Hematopoietic multipotent progenitor cell treated with erythropoietin and hydrocortisone succinate and interleukin-3 and kit ligand, for 17 days (in vitro differentiated cells): ENCODE results near the gene SLC25A25.
A peak's percentile ranks its signal among the peaks of the same experiment; 100 is the strongest.
"Not testable (repeated sequence)": the region's sequence is repeated elsewhere in the genome, so short reads cannot be mapped to it uniquely, and the experiment has no call there.

Source experiments
- DNase-seq: peaks from one replicate; pipeline ENCODE4 v3.0.0-alpha.2; 2015; ENCODE audit warnings: low spot score

The SLC25A25 gene

DNA sequence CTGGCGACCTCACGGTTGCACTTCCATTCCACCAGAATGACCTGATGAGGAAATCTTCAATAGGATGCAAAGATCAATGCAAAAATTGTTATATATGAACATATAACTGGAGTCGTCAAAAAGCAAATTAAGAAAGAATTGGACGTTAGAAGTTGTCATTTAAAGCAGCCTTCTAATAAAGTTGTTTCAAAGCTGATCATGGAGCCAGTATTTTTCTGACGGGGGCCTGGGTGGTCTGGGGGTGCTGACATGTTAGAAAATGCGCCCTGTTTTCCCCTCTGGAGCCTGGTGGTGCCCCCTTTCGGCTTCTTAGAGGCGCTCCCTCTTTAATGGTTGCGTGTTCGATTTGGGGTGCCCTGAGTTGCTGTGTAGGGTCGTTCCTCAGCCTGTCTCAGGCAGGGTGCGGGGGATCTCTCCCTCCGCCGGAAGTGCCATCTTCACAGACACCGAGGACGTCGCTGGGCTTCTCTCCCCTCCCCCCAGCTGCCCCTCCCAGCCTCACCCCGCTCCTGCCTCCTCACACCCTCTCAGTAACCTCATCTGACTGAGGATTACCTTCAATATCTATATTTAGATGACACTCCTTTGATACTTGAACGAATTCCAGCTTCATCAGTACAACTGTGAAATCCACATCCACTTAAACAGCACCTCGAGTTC lies 41.1 kb downstream of the SLC25A25 start:
- no peak for DNase-seq

- not testable (repeated sequence) for DNase-seq
These were observed 43.7 kb downstream of the SLC25A25 start for GRCh38 chr9:128111726-128112125.

GRCh38 chr9:128113526-128114325 lies 45.7 kb downstream of the SLC25A25 start:
- no peak for DNase-seq

DNA sequence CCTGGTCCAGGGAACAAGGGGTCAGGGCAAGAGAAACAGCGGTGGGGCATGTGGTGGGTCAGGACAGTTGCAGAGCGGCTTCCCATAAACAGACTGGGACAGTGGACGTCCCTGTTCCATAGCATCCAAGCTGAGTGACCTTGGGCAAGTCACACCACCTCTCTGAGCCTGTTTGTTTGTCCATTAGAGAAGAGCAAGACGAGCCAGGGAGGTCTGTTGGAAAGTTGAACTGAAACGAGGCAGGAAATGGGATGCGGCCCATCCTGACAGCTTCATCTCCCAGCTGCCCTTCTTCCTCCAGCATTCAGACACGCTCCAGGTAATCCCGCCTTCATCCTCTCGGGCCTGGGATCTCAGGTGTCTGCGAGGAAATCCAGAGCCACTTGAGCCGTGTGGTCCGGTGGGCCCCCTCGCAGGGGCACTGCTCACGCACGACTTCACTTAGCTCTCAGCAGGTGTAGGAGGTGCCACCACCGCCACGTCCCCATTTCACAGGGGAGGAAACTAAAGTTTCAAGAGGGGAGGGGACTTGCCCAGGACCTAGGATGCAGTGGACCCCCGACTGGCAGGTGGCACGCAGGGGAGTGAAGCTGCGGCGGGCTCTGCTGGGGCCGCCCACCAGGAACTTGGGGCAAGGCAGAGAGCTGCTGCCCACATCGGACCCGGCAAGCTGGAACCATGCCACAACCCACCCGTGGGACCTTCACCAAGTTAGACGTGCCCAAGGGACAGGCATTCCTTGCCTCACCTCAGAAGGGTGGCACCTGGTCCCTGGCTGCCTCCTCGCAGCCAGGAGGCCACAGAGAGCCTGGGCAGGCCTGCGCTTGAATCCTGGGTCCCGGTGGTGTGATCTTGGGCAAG lies 46.5 kb downstream of the SLC25A25 start:
- peak; percentile 27 for DNase-seq

DNA sequence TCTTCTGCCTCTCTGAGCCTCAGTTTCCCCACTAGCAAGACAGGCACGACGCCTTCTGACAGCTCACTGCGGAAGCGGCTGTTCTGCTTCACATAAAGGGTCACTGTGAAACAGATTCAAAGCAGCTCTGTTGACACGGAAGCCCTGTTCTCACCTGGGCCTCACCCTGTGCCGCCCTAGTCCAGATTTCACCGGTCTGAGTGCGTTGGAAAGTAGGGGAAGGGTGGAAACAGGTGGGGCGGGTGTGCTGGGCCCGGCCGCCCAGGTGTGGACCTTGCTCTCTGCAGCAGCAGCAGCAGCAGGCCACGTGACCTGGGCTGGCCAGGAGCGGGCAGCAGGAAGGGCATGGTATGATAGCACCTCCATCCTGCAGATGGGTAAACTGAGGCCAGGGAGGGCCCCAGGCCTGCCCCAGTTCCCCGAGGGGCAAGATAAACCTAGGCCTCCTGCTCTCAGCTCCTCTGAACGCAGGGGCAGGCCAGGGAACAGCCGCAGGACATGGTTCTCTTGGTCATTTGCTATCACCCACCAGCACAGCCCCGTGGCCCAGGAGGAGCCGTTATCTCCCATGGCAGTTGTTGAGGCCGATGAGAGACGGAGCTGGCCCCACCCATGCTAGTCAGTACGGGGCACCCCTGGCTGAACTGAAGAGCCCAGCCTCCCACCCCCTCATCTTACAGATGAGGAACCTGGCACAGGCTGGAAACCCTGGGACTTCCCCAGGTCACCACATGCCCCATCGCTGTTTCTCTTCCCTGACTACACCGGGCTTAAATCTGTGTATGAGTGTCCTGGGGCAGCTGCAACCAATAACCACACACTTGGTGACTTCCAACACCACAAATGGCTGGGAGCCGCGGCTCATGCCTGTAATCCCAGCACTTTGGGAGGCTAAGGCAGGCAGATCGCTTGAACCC lies 47.4 kb downstream of the SLC25A25 start:
- DNase-seq: peak; percentile 93

DNA sequence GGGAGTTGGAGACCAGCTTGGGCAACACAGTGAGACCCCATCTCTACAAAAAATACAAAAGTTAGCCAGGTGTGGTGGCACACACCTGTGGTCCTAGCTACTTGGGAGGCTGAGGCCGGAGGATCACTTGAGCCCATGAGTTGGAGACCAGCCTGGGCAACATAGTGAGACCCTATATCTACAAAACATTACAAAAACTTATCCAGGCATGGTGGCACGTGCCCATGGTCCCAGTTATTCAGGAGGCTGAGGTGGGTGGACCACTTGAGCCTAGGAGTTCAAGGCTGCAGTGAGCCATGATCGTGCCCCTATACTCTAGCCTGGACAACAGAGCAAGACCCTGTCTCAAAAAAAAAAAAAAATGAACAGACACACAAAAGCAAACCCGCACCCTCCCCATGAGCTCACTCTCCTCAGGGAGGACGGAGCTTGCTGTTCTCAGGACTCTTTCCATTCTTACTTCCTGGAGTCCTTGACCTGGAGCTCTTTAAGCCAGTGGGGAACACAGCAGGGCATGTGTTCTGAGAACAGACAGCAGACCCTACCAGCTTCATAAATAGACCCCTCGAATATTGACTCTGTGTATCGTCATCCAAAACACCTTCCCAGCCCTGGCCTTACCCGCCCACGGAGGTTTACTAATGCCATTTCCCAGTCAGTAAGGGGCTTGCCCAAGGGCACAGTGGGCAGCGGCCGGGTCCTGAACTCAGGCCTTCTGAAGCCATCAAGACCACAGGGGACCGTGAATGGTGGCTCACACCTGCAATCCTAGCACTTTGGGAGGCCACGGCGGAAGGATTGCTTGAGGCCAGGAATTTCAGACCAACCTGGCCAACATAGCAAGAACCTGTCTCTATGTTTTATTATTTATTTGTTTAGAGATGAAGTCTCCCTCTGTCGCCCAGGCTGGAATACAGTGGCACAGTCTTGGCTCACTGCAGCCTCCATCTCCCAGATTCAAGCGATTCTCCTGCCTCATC lies 48.4 kb downstream of the SLC25A25 start:
- DNase-seq: peak; percentile 38

GRCh38 chr9:128117613-128118471 lies 49.8 kb downstream of the SLC25A25 start:
- peak; percentile 98 for DNase-seq

DNA sequence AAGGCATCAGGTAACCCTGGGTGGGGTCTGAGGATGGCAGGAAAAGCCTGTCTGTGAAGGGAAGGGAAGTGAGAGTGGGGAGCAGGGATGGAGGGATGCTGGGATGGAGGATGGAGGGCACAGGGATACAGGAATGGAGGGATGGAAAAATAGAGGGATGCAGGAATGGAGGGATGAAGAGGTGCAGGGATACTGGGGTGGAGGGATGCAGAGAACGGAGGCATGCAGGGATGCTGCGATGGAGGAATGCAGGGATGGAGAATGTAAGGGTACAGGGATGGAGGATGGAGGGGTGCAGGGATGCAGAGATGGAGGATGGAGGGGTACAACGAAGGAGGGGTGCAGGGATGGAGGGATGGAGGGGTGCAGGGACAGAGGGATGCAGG lies 50.4 kb downstream of the SLC25A25 start:
- no peak for DNase-seq

DNA sequence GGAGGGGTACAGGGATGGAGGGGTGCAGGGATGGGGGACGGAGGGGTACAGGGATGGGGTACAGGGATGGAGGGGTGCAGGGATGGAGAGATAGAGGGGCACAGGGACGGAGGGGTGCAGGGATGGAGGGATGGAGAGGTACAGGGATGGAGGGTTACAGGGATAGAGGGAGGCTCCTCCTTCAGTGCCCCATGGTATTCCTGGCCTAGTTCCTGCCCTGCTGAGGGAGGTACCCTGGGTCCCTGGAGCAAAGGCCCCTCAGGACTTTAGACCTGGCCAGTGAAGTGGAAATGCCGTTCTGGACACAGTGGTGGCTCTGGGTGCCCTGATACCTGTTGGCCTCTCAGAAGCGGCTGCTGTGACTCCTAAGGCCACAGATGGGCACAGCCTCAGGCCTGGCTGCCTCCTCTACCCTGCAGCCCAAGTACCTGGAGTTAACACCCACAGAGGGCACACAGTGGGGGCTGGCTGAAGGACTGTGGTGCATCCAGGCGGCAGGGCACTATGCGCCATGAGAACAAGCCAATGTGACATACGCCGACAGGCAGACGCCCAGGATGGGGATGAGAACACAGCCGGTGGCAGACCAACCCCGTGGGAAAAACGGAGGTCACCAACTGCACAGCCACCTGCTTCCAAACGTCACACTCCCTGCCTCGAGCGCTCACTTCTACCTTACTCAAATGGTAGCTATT lies 51.1 kb downstream of the SLC25A25 start:
- no peak for DNase-seq

GRCh38 chr9:128120061-128120740 lies 52.2 kb downstream of the SLC25A25 start:
- no peak for DNase-seq

- DNase-seq: no peak
These were observed 52.9 kb downstream of the SLC25A25 start for GRCh38 chr9:128120741-128121465.

DNA sequence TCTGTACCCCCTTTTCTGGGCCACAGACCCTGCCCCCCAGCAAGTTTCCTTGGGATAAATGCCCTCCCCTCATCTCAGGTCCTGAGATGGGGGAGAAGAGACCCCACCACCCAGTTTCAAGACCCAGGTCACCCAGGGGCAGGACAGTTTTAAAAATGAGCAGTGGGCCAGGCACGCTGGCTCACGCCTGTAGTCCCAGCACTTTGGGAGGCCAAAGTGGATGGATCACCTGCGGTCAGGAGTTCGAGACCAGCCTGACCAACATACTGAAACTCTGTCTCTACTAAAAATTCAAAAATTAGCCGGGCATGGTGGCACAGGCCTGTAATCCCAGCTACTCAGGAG lies 53.4 kb downstream of the SLC25A25 start:
- no peak for DNase-seq

DNA sequence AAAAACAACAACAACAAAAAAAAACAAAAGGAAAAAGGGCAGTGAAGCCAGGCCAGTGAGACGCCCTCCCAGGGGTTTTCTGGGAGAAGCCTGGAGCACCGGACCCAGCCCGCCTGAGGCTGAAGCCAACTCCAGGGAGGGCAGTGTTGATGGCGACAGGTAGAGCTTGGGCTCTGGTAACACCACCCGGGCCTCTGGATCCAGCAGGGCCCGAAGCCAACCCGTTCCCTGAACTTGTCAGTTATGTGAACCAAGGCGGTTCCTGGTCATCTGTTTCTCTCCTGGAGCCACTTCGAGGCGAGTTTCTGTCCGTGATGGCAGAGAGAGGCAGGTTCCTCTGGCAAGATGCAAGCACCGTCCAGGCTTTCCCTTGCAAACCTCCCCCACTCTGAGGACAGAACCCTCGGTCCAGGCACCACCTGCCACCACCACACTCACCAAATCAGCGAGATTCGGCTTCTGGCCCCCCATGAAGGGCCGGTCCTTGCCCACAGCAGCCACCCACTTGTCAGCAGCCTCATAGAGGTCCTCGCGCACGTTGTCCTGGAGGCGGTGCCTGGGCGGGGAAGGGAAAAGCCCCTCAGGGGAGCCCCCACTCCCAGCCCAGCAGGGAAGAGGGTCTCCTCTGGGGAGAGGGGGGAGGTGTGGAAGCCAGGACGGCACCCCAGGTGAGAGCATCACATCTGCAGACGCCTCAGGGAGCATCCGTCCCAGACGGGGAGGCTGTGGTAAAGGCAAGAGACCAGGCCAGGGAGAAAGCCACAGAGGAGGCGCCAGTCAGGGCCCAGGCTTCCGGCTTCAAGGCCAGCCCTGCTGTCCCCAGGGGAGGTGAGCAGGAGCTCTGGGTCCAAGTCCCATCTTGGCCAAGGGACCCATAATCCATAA lies 54.1 kb downstream of the SLC25A25 start:
- no peak for DNase-seq

DNA sequence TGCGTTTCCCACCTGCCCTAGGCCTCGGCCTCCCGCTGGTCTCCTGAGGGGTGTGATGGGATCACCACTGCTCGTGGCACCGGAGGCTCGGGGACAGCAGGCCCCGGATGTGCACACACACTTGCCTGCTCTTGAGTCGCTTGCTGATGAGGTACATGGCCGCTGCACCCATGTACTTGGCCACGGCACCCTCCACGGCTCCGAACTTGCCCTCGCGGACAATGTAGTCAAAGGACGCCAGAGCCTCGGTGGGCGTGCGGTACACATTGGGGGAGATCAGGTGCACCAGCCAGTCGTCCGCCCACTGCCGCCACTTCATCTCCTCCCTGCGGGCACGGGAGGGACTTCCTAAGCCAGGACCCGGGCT lies 54.8 kb downstream of the SLC25A25 start:
- no peak for DNase-seq

DNA sequence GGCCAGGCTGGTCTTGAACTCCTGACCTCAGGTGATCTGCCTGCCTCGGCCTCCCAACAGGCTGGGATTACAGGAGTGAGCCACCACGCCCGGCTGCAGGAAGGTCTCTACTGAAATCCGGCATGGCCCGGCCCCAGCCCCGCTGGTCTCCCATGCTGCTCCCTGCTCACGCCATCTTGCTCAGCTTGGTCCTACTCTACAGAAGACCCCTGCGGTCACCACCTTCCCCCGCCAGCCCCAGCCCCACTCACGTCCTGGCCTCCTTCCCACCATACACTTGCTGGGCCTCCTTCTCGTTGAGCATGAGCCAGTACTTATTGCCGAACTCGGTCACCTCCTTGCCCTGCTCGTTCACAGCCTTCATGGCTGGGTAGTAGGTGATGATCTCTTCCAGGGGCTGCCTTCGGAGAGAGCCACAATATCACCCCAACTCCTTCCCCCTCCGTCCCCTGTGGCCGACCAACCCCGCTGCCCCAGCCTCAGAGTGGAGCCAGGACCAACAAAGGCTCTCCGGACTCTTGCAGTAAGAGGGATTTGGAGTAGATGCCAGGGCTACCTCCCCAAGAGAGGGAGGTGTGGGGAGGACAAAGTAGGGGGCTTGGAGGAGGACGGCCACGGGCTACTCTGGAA lies 55.5 kb downstream of the SLC25A25 start:
- no peak for DNase-seq

- no peak for DNase-seq
These were observed 56.4 kb downstream of the SLC25A25 start for GRCh38 chr9:128124451-128124850.
